Activated T-cell treated with anti-CD3 and anti-CD28 coated beads for 4 hours (primary cell): ENCODE results near the gene EHBP1.
"Not testable (repeated sequence)": the region's sequence is repeated elsewhere in the genome, so short reads cannot be mapped to it uniquely, and the experiment has no call there.

Experiments used
- DNase-seq: peaks from one replicate; pipeline ENCODE4 v3.0.0-alpha.2; 2020

EHBP1 gene

GRCh38 chr2:62705859-62706720 lies 577 bp downstream of the EHBP1 start:
- DNase-seq: no peak

GRCh38 chr2:62706721-62707521 lies 1.4 kb downstream of the EHBP1 start:
- DNase-seq: no peak

GRCh38 chr2:62708751-62709150 lies 3.2 kb downstream of the EHBP1 start:
- DNase-seq: no peak

GRCh38 chr2:62711832-62712494 lies 6.5 kb downstream of the EHBP1 start:
- DNase-seq: no peak

- not testable (repeated sequence) for DNase-seq
Measured at GRCh38 chr2:62713196-62713595, 7.7 kb downstream of the EHBP1 start.

GRCh38 chr2:62713837-62714236 lies 8.3 kb downstream of the EHBP1 start:
- no peak for DNase-seq

- DNase-seq: no peak
Measured at GRCh38 chr2:62716768-62717167, 11.3 kb downstream of the EHBP1 start.

- no peak for DNase-seq
Measured at GRCh38 chr2:62717503-62718081, 12.1 kb downstream of the EHBP1 start.

GRCh38 chr2:62718225-62718822 lies 12.8 kb downstream of the EHBP1 start:
- no peak for DNase-seq

GRCh38 chr2:62719757-62720156 lies 14.2 kb downstream of the EHBP1 start:
- no peak for DNase-seq

- DNase-seq: no peak
Measured at GRCh38 chr2:62722679-62723078, 17.2 kb downstream of the EHBP1 start.

GRCh38 chr2:62723253-62723652 lies 17.7 kb downstream of the EHBP1 start:
- no peak for DNase-seq

GRCh38 chr2:62724106-62724505 lies 18.6 kb downstream of the EHBP1 start:
- DNase-seq: no peak

GRCh38 chr2:62724886-62725711 lies 19.6 kb downstream of the EHBP1 start:
- DNase-seq: no peak

GRCh38 chr2:62725712-62726055 lies 20.2 kb downstream of the EHBP1 start:
- DNase-seq: no peak

GRCh38 chr2:62727259-62727867 lies 21.9 kb downstream of the EHBP1 start:
- no peak for DNase-seq

GRCh38 chr2:62727876-62728566 lies 22.5 kb downstream of the EHBP1 start:
- no peak for DNase-seq

- DNase-seq: no peak
Measured at GRCh38 chr2:62731275-62731674, 25.8 kb downstream of the EHBP1 start.

GRCh38 chr2:62732262-62732777 lies 26.8 kb downstream of the EHBP1 start:
- DNase-seq: no peak

- DNase-seq: no peak
Measured at GRCh38 chr2:62733546-62733945, 28.0 kb downstream of the EHBP1 start.
